ENCODE data around the gene SHC3.

The SHC3 gene

GRCh38 chr9:89048616-89049015, 130.0 kb downstream of the SHC3 start:
- FAIRE-seq: no peak

DNA sequence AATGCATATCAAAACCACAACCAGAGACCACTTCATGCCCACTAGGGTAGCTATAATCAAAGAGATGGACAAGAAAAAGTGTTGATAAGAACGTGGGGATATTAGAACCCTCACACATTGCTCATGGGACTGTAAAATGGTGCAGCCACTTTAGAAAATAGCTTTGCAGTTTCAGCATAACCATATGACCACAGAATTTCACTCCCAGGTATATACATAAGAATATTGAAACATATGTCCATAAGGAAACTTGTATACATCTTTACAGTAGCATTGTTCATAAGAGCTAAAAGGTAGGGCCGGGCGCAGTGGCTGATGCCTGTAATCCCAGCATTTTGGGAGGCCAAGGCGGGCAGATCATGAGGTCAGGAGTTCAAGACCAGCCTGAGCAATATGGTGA, 131.0 kb downstream of the SHC3 start:
- FAIRE-seq: no peak

- FAIRE-seq: no peak
These were observed 131.8 kb downstream of the SHC3 start for GRCh38 chr9:89046832-89047231.

GRCh38 chr9:89044881-89045280, 133.7 kb downstream of the SHC3 start:
- FAIRE-seq: no peak

GRCh38 chr9:89044104-89044503, 134.5 kb downstream of the SHC3 start:
- no peak for FAIRE-seq

- FAIRE-seq: no peak
These were observed 135.6 kb downstream of the SHC3 start for GRCh38 chr9:89042984-89043383.

- no peak for FAIRE-seq
These were observed 139.0 kb downstream of the SHC3 start for GRCh38 chr9:89039664-89040063.

DNA sequence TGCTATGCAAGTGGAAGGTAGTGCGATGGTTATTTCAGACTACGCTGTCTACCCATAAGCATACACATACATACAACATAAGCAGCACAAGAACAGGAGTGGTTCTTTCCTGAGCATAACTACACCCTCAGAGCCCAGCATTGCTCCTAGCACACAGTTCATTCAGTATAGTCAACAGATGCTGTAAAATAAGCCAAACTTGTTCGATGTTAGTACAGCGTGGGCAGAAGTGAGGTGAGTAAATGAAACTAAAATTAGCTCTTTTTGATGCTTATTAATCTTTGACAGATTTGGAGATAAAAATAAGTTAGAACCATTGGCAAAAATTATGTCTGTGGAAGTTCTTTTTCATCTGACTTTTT, 139.5 kb downstream of the SHC3 start:
- FAIRE-seq: no peak

- FAIRE-seq: no peak
These were observed 140.1 kb downstream of the SHC3 start for GRCh38 chr9:89038382-89039103.

- FAIRE-seq: no peak
These were observed 140.7 kb downstream of the SHC3 start for GRCh38 chr9:89037891-89038290.

- no peak for FAIRE-seq
These were observed 141.3 kb downstream of the SHC3 start for GRCh38 chr9:89037346-89037745.

DNA sequence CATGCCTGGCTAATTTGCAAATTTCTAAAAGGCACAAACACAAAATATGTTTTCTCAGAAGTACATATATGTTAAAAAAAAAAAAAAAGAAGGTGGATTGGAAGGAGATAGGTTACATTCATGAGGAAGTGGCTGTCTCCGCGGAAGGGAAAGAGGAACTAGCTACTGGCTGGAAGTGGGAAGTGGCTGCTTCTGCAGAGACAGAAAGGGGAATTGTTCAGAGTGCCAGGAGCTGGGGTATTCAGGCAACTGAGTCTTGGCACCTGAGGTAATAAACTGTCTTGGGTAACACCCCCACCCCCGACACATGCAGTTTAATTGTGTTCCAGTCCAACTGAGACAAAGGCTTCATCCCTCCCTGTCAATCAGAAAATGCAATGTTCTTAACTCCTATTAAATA, 141.7 kb downstream of the SHC3 start:
- FAIRE-seq: no peak

GRCh38 chr9:89036383-89036782, 142.2 kb downstream of the SHC3 start:
- FAIRE-seq: no peak

DNA sequence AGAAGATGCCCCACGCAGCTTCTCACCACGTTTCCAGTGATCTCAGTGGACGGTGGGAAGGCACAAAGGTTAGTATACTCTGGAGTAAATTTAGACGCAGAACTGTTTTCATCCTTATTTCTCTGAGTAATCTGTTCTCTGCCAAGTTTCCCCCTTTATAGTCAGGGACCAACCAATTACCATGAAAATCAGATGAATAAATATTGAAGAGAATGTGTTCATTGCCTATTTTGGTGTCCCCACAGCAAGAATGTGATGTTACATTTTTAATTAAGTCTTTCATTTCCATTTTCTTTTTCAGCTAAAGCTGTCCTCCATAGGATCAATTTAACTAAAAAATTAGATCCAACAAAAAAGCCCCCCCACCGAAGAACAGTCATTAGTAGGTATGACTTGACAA, 146.0 kb downstream of the SHC3 start:
- FAIRE-seq: no peak

DNA sequence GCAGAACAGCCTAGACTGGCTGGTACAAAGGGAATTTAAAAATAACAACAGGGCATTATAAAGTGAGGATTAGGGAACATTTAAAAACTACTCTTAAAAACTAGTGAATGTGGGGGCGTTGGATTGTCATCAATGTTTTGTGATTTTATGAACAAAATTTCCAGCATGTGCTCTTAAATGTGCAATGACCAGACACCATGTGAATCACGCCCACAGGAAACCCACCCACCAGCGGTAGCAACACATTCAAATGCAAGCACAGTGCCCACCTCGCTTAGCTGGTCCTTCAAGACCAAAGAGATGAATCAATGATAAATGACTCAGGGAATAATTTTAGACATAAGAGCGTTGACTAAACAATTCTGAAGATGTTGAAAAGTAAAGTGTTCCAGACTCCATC, 146.4 kb downstream of the SHC3 start:
- no peak for FAIRE-seq

DNA sequence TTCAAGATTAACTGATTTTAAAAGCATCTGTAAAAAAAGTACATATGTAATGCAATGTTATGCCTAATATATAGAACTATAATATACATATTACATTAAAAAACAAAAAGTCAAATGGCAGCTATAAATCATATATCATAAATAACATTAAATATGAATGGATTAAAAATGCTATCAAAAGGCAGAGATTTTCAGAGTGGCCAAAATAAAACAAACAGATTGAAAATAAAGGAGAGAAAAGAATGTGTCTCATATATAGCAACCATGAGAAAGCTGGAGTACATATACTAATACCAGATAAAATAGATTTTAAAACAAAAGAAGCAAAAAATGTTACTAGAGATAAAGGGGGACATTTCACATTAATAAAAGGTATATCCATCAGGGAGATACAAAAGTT, 148.8 kb downstream of the SHC3 start:
- FAIRE-seq: peak; percentile 9

DNA sequence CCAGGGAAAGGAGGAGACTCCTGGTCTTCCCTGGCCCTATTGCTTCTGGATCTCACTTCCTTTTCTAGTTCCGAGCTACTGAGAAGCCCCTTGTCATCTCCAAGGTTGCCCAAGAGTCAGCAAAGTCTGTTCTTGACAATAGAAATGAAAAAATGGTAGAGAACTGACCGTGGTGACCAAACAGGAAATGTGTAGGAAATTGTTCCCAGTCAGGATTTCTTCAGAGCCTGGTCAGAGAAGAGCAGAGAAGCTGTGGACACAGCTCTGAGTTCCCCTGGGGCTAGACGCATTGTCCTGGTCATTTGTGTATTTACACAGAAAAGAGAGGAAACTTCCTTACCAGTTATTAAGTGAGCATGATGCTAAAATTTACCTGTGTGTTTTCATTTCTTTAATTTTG, 151.7 kb downstream of the SHC3 start:
- no peak for FAIRE-seq

DNA sequence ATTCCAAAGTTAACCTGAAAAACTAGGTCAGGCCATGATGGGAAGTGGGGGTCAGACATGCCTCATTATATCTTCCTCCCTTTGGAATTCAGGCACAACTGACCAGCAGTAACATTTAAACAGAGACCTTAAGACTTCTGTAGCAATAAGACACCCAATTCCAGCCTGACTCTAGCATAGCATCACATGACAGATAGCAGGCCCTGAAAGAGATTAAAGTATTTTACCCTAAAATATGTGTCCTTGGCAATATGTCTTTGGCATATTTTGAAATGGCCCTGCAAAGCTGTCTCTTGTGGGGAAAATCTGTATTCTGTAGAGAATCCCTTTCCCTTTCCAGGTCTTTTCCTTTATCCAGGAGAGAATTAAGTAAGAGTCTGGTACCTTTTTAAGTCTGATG, 153.1 kb downstream of the SHC3 start:
- FAIRE-seq: no peak

GRCh38 chr9:89024727-89025126, 153.9 kb downstream of the SHC3 start:
- no peak for FAIRE-seq

DNA sequence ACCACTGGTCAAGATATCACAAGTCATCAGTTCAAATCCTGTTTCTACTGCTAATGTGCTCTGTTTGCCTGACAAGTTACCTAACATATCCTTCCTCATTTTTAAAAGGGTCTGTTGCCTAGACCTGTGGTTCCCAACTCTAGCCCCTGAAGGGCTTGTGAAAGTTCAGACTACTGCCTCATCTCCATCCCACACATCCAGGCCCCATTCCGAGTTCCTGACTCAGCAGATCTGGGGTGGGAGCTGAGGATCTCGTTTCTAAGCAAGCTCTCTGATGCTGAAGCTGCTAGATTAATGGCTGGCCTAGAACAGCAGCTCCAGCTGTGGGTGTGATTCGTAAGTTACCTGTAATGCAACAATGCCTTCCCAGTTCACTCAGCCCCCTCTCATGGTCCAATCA, 154.9 kb downstream of the SHC3 start:
- no peak for FAIRE-seq

GRCh38 chr9:89022902-89023301, 155.7 kb downstream of the SHC3 start:
- FAIRE-seq: no peak

- FAIRE-seq: no peak
These were observed 156.4 kb downstream of the SHC3 start for GRCh38 chr9:89022001-89022759.

GRCh38 chr9:89021154-89021803, 157.3 kb downstream of the SHC3 start:
- no peak for FAIRE-seq

- no peak for FAIRE-seq
These were observed 157.9 kb downstream of the SHC3 start for GRCh38 chr9:89020754-89021153.
